Activated T-cell treated with anti-CD3 and anti-CD28 coated beads, Interleukin-2, amount 50 U/mL, for 48 hours (primary cell): ENCODE measurements around the gene TTYH2.
"Not testable (repeated sequence)": the region's sequence is repeated elsewhere in the genome, so short reads cannot be mapped to it uniquely, and the experiment has no call there.

Source experiments
- DNase-seq, 2 experiments: peaks; one replicate each; pipeline ENCODE4 v3.0.0-alpha.2; 2020

Gene TTYH2

GRCh38 chr17:74237321-74237720 is 23.9 kb downstream of the TTYH2 start:
- DNase-seq, result no peak

GRCh38 chr17:74239172-74239571 is 25.8 kb downstream of the TTYH2 start:
- DNase-seq, result no peak

- DNase-seq, result no peak
These were observed 27.3 kb downstream of the TTYH2 start for GRCh38 chr17:74240618-74241205.

- no peak for DNase-seq
These were observed 28.1 kb downstream of the TTYH2 start for GRCh38 chr17:74241431-74241830.

- no peak for DNase-seq
These were observed 28.5 kb downstream of the TTYH2 start for GRCh38 chr17:74241847-74242246.

- DNase-seq, result no peak
These were observed 29.8 kb downstream of the TTYH2 start for GRCh38 chr17:74243013-74243755.

- no peak for DNase-seq
These were observed 30.8 kb downstream of the TTYH2 start for GRCh38 chr17:74244128-74244527.

- DNase-seq, result no peak
These were observed 31.2 kb downstream of the TTYH2 start for GRCh38 chr17:74244548-74244947.

GRCh38 chr17:74245145-74245831 is 31.9 kb downstream of the TTYH2 start:
- DNase-seq, result no peak

GRCh38 chr17:74245871-74246270 is 32.5 kb downstream of the TTYH2 start:
- no peak for DNase-seq

- no peak for DNase-seq
These were observed 36.4 kb downstream of the TTYH2 start for GRCh38 chr17:74249590-74250270.

GRCh38 chr17:74250324-74250995 is 37.1 kb downstream of the TTYH2 start:
- no peak for DNase-seq

GRCh38 chr17:74251051-74251450 is 37.7 kb downstream of the TTYH2 start:
- no peak for DNase-seq

- no peak for DNase-seq
These were observed 38.2 kb downstream of the TTYH2 start for GRCh38 chr17:74251569-74251968.

- DNase-seq, result no peak
These were observed 38.8 kb downstream of the TTYH2 start for GRCh38 chr17:74252211-74252610.

- no peak for DNase-seq
These were observed 39.7 kb downstream of the TTYH2 start for GRCh38 chr17:74253036-74253435.

- no peak for DNase-seq
These were observed 43.9 kb downstream of the TTYH2 start for GRCh38 chr17:74257311-74257710.

GRCh38 chr17:74259667-74260524 is 46.5 kb downstream of the TTYH2 start:
- no peak for DNase-seq

- DNase-seq, result no peak
These were observed 47.1 kb downstream of the TTYH2 start for GRCh38 chr17:74260525-74260850.

GRCh38 chr17:74262601-74263000 is 49.2 kb downstream of the TTYH2 start:
- DNase-seq, result no peak

GRCh38 chr17:74267054-74267453 is 53.7 kb downstream of the TTYH2 start:
- not testable (repeated sequence) for DNase-seq

GRCh38 chr17:74267579-74267978 is 54.2 kb downstream of the TTYH2 start:
- DNase-seq, result no peak
